Mammary epithelial cell (primary cell): ENCODE measurements around the gene TLE6.

Experiments
- EZH2 ChIP-seq: IDR thresholded peaks from 2 replicates; pipeline ENCODE4 v1.6.1; 2012; ENCODE audit warnings: low read length, inconsistent platforms, borderline replicate concordance
- TF ChIP-seq, protein P1 (sequence below), 2 donors: IDR thresholded peaks in 1 of 2; conservative IDR thresholded peaks in 1 of 2; 2 replicates each; pipeline ENCODE4 v1.5.1; 2011 to 2012; ENCODE audit warnings: inconsistent platforms in 2 of 2, low read length in 2 of 2, mild to moderate bottlenecking in 2 of 2, control low read depth in 1 of 2, low read depth in 1 of 2; ENCODE audit not compliant: insufficient read depth in 1 of 2; ENCODE audit errors: extremely low read depth in 1 of 2

DNA sequence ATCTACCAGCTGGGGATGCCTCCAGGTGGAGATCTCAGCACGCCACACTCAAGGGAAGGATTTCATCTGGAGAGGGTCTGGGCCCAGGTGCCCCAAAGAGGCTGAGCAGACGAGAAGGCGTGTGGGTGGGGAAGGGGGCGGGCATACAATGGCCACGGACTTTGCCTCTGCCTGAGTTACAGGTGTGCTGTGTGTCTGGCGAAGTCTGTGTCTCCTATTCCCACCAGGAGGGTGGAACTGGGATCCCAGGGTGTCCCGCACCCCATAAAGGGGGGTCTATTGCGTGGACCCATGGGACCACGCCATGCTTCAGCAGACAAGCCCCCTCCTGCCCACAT lies 48.2 kb downstream of the TLE6 start:
- TF ChIP-seq, protein P1, sequence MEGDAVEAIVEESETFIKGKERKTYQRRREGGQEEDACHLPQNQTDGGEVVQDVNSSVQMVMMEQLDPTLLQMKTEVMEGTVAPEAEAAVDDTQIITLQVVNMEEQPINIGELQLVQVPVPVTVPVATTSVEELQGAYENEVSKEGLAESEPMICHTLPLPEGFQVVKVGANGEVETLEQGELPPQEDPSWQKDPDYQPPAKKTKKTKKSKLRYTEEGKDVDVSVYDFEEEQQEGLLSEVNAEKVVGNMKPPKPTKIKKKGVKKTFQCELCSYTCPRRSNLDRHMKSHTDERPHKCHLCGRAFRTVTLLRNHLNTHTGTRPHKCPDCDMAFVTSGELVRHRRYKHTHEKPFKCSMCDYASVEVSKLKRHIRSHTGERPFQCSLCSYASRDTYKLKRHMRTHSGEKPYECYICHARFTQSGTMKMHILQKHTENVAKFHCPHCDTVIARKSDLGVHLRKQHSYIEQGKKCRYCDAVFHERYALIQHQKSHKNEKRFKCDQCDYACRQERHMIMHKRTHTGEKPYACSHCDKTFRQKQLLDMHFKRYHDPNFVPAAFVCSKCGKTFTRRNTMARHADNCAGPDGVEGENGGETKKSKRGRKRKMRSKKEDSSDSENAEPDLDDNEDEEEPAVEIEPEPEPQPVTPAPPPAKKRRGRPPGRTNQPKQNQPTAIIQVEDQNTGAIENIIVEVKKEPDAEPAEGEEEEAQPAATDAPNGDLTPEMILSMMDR (conservative IDR thresholded peaks at IDR 0.05 in 1 of 2, IDR thresholded peaks at IDR 0.05 in 1 of 2; ENCODE audit: extremely low read depth in 1 of 2, insufficient read depth in 1 of 2, low read depth in 1 of 2, low read length in 2 of 2), result no peak
- no peak for TF ChIP-seq EZH2
